IMR-90 (cell line): Measurements from ENCODE around the gene DSE. TPM values are rescaled to one million over a fixed set of nuclear protein-coding genes. Genes with fewer than 3 reads are reported as not detected.

ENCODE experiments used
- ATAC-seq: fragments of 200-7000 bp; cut with Tn5 transposase; 2 replicates; pipeline ENCODE4 v1.9.1; 2020; ENCODE audit warnings: low read depth, mild to moderate bottlenecking, moderate library complexity
- BruUV-seq: library from RNA; stranded (reverse); fragments of 400-500 nt; replicated peaks from 2 replicates; lab custom pipeline; 2021; lab: Mats Ljungman, UMichigan
- CTCF ChIA-PET: fragments of 300-600 bp; formaldehyde crosslinking; extraction: SDS; loops from one replicate; lab custom pipeline; 2021; ENCODE audit warnings: antibody characterized with exemption; lab: Yijun Ruan, JAX
- POLR2A ChIA-PET: fragments of 300-600 bp; sonication (Branson Sonifier 250); formaldehyde crosslinking; loops from one replicate; lab custom pipeline; 2022; ENCODE audit warnings: antibody characterized with exemption; ENCODE audit not compliant: unreplicated experiment; lab: Charles Lee
- DNase-seq: peaks from one replicate; pipeline ENCODE4 v3.0.0; 2013
- H2AFZ ChIP-seq: replicated peaks from 2 replicates; pipeline ENCODE3; 2013; ENCODE audit warnings: low read length, mild to moderate bottlenecking; ENCODE audit not compliant: poor library complexity
- H2AK5ac ChIP-seq: 2 replicates; pipeline ENCODE4 v1.6.1; 2013; ENCODE audit warnings: low read depth, low read length, inconsistent platforms
- H2AK9ac ChIP-seq: replicated peaks from 2 replicates; pipeline ENCODE3; 2013; ENCODE audit warnings: mild to moderate bottlenecking, low read depth, low read length, moderate library complexity; ENCODE audit not compliant: poor library complexity
- H2BK120ac ChIP-seq: 2 replicates; pipeline ENCODE4 v1.6.1; 2013; ENCODE audit warnings: low read depth, low read length, inconsistent platforms
- H2BK15ac ChIP-seq: 3 replicates; pipeline ENCODE4 v1.6.1; 2013; ENCODE audit warnings: low read depth, low read length, inconsistent platforms
- H2BK20ac ChIP-seq: 2 replicates; pipeline ENCODE4 v1.6.1; 2013; ENCODE audit warnings: low read depth, mild to moderate bottlenecking, inconsistent platforms, low read length, moderate library complexity
- H2BK5ac ChIP-seq: 2 replicates; pipeline ENCODE4 v1.6.1; 2013; ENCODE audit warnings: mild to moderate bottlenecking, low read depth, low read length, inconsistent platforms; ENCODE audit not compliant: poor library complexity, severe bottlenecking
- H3K14ac ChIP-seq: replicated peaks from 2 replicates; pipeline ENCODE4 v1.6.1; 2013; ENCODE audit warnings: low read depth, low read length, inconsistent platforms
- H3K18ac ChIP-seq: 2 replicates; pipeline ENCODE4 v1.6.1; 2013; ENCODE audit warnings: low read depth, low read length, control low read depth
- H3K23ac ChIP-seq: 2 replicates; pipeline ENCODE4 v1.6.1; 2013; ENCODE audit warnings: low read depth, low read length, inconsistent platforms
- H3K27ac ChIP-seq: 2 replicates; pipeline ENCODE4 v1.5.1; 2013; ENCODE audit warnings: mild to moderate bottlenecking, control low read depth, low read length; ENCODE audit not compliant: insufficient read depth
- H3K27me3 ChIP-seq: 2 replicates; pipeline ENCODE4 v1.6.1; 2013; ENCODE audit warnings: low read length; ENCODE audit not compliant: control insufficient read depth, insufficient read depth
- H3K36me3 ChIP-seq: 2 replicates; pipeline ENCODE4 v1.6.1; 2013; ENCODE audit warnings: low read length, mixed read lengths; ENCODE audit not compliant: control insufficient read depth, insufficient read depth
- H3K4ac ChIP-seq: 2 replicates; pipeline ENCODE4 v1.6.1; 2013; ENCODE audit warnings: low read depth, low read length, inconsistent platforms
- H3K4me1 ChIP-seq: 2 replicates; pipeline ENCODE4 v1.6.1; 2013; ENCODE audit warnings: low read length, mixed read lengths; ENCODE audit not compliant: control insufficient read depth, insufficient read depth
- H3K4me2 ChIP-seq: 2 replicates; pipeline ENCODE4 v1.6.1; 2013; ENCODE audit warnings: low read depth, mild to moderate bottlenecking, control low read depth, low read length, moderate library complexity
- H3K4me3 ChIP-seq: 2 replicates; pipeline ENCODE4 v1.5.1; 2013; ENCODE audit warnings: low read depth, mild to moderate bottlenecking, control low read depth, low read length, moderate library complexity; ENCODE audit not compliant: insufficient read depth
- H3K56ac ChIP-seq: 2 replicates; pipeline ENCODE4 v1.6.1; 2013; ENCODE audit warnings: low read length, inconsistent platforms; ENCODE audit not compliant: insufficient read depth; ENCODE audit errors: extremely low read depth
- H3K79me1 ChIP-seq, 2 experiments: 2 replicates each; pipeline ENCODE4 v1.6.1; 2013; ENCODE audit warnings: low read length in 2 of 2, inconsistent platforms in 1 of 2, low read depth in 1 of 2
- H3K9ac ChIP-seq: 2 replicates; pipeline ENCODE4 v1.6.1; 2013; ENCODE audit warnings: low read depth, low read length, control low read depth
- H3K9me1 ChIP-seq: 2 replicates; pipeline ENCODE4 v1.6.1; 2013; ENCODE audit warnings: low read length, inconsistent platforms; ENCODE audit not compliant: insufficient read depth
- H3K9me3 ChIP-seq: 2 replicates; pipeline ENCODE4 v1.6.1; 2013; ENCODE audit warnings: low read length; ENCODE audit not compliant: control insufficient read depth, insufficient read depth
- H4K20me1 ChIP-seq: 2 replicates; pipeline ENCODE4 v1.6.1; 2013; ENCODE audit warnings: low read length, inconsistent platforms; ENCODE audit not compliant: insufficient read depth
- H4K5ac ChIP-seq: 2 replicates; pipeline ENCODE4 v1.6.1; 2013; ENCODE audit warnings: mild to moderate bottlenecking, low read depth, low read length, control low read depth
- H4K8ac ChIP-seq, 2 experiments: 2 replicates each; pipeline ENCODE4 v1.6.1; 2013; ENCODE audit warnings: low read depth in 2 of 2, low read length in 2 of 2, control low read depth in 1 of 2, inconsistent platforms in 1 of 2
- H4K91ac ChIP-seq: 2 replicates; pipeline ENCODE4 v1.6.1; 2013; ENCODE audit warnings: low read depth, low read length, inconsistent platforms; ENCODE audit not compliant: insufficient read depth
- CTCF ChIP-seq: conservative IDR thresholded peaks from 2 replicates; pipeline ENCODE4 v1.5.1; 2012; ENCODE audit warnings: mild to moderate bottlenecking, low read depth, low read length, improper control_type of control experiment
- MAFK ChIP-seq: IDR thresholded peaks from 2 replicates; pipeline ENCODE4 v1.6.1; 2012; ENCODE audit warnings: low read depth, low read length, improper control_type of control experiment
- WGBS, 2 experiments: methylation state at CpG; one replicate each; pipeline versions ENCODE4 v1.1.5 to v1.1.7; 2013; ENCODE audit warnings: missing lambda C conversion rate in 2 of 2; ENCODE audit not compliant: insufficient read length in 1 of 2; ENCODE audit errors: extremely low coverage in 2 of 2; 5-methylcytosine and 5-hydroxymethylcytosine counted together
- dilution Hi-C: fragments of 300-500 bp; cut with HindIII; formaldehyde crosslinking; loops from one replicate; pipeline ENCODE4 v1.14.3; 2018; ENCODE audit warnings: low sequenced_read_pairs; ENCODE audit not compliant: unreplicated experiment
- in situ Hi-C: fragments of 300-500 bp; cut with MboI; formaldehyde crosslinking; loops from 3 replicates; pipeline ENCODE4 v1.14.3; 2019; ENCODE audit warnings: low sequenced_read_pairs, inconsistent platforms, mixed read lengths
- intact Hi-C: fragments of 100-400 bp; cut with micrococcal nuclease; formaldehyde crosslinking; loops from 2 replicates; pipeline ENCODE4 v1.10.0; 2022
- polyA plus RNA-seq, 3 experiments: library from polyadenylated mRNA; depleted of rRNA; stranded (reverse); fragments of >200 nt; gene quantifications; 2 replicates each; pipeline ENCODE4 v1.2.3, GENCODE V29; 2012; ENCODE audit warnings: low replicate concordance in 1 of 3
- total RNA-seq: library from RNA; depleted of rRNA; stranded (reverse); fragments of >200 nt; gene quantifications from 2 replicates; pipeline ENCODE4 v1.2.3, GENCODE V29; 2012

DSE gene
- total and polyA plus RNA-seq, 2 of the 4 experiments (the other 2 are of a cell fraction): 48.0 to 154 TPM

GRCh38 chr6:116482780-116483179 is 112.0 kb downstream of the DSE start:
- no peaks in the 10 kb centered on the region for H3K36me3 ChIP-seq
- no peaks in the 10 kb centered on the region for H3K79me1 ChIP-seq
- no peak overlapping the region for H3K4ac ChIP-seq
- ATAC-seq: no peak
- no peak overlapping the region for H2AK5ac ChIP-seq
- H3K14ac ChIP-seq: no peak overlapping the region
- no peak for DNase-seq
- H3K56ac ChIP-seq: no peak overlapping the region
- intact Hi-C loops: no loop called here
- H4K20me1 ChIP-seq: no peaks in the 10 kb centered on the region
- no peak overlapping the region for H4K5ac ChIP-seq
- no peak overlapping the region for H2BK5ac ChIP-seq
- H2AFZ ChIP-seq: no peak overlapping the region
- no CpG with 5 or more reads among the region's 1 CpG for WGBS, 2 experiments
- no peak overlapping the region for H3K27ac ChIP-seq
- no peak overlapping the region for H4K8ac ChIP-seq
- TF ChIP-seq CTCF: no peak
- peak; percentile 43 for TF ChIP-seq MAFK
- no peak overlapping the region for H3K23ac ChIP-seq
- in situ Hi-C loops: no loop called here
- no peaks in the 10 kb centered on the region; the same call in 1 of the 2 replicates for H3K27me3 ChIP-seq
- H3K9ac ChIP-seq: no peak overlapping the region
- ChIA-PET POLR2A (no interaction called here), CTCF (no interaction called here)
- H3K4me3 ChIP-seq: no peak overlapping the region
- BruUV-seq: no TSS peak
- no peak overlapping the region for H2AK9ac ChIP-seq
- no peaks in the 10 kb centered on the region for H3K9me1 ChIP-seq
- H3K9me3 ChIP-seq: no peaks in the 10 kb centered on the region
- H3K4me1 ChIP-seq: no peaks in the 10 kb centered on the region
- no peak overlapping the region for H3K18ac ChIP-seq
- H3K4me2 ChIP-seq: no peak overlapping the region
- no peak overlapping the region for H2BK20ac ChIP-seq
- H2BK120ac ChIP-seq: no peak overlapping the region
- no peak overlapping the region for H4K91ac ChIP-seq
- dilution Hi-C loops: no loop called here
- no peak overlapping the region for H2BK15ac ChIP-seq
